ENCODE data around the gene CLCF1. TPM values are rescaled to one million over a fixed set of nuclear protein-coding genes. Genes with fewer than 3 reads are reported as not detected.
"Not testable (repeated sequence)": the region's sequence is repeated elsewhere in the genome, so short reads cannot be mapped to it uniquely, and the experiment has no call there.

CLCF1 gene
- total and polyA plus RNA-seq, 2 donors (not counting 3 experiments of a cell fraction or from before 2014, with no cell fraction given), result 5.8 to 6.5 TPM

DNA sequence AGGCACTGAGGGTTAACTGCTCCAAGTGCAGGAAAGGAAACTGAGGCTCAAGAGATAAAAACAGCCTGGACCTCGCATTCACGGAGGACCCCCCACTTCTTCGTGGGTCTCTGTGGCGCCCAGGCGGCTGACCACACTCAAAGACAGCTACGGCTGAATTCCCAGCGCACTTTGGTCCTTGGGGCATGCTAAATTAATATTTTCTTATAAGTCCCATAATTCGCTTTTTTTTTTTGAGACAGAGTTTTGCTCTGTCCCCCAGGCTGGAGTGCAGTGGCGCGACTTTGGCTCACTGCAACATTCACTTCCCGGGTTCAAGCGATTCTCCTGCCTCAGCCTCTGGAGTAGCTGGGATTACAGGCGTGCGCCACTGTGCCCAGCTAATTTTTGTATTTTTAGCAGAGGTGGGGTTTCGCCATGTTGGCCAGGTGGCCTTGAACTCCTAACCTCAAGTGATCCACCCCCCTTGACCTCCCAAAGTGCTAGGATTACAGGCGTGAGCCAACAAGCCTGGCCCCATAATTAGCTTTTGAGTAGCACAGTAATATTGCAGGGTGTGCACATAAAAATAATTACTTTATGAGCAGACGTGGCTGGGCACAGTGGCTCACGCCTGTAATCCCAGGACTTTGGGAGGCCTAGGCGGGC, 28.9 kb upstream of the CLCF1 start:
- H4K20me1 ChIP-seq (replicated peaks; ENCODE audit: control insufficient read depth, extremely low read depth, insufficient read depth, low read length); dilution Hi-C loops (cut with MboI; ENCODE audit: extremely low pct_ligation_motif_present, low sequenced_read_pairs); FAIRE-seq; H3K27me3 ChIP-seq (ENCODE audit: control insufficient read depth in 2 of 2, insufficient read depth in 2 of 2, low read length in 2 of 2); H3K9ac ChIP-seq (replicated peaks; ENCODE audit: extremely low read depth, insufficient read depth, low read length); H3K9me3 ChIP-seq (replicated peaks; ENCODE audit: control insufficient read depth, insufficient read depth, low read length); H3K9me1 ChIP-seq (replicated peaks; ENCODE audit: control insufficient read depth, extremely low read depth, insufficient read depth, low read length); DNase-seq (ENCODE audit: low read depth, low spot score): not testable (repeated sequence)
- peak overlapping the region; percentile 68 for H3K27ac ChIP-seq (ENCODE audit: insufficient read depth, low read depth, low read length)
- BruUV-seq (replicated peaks), result TSS peak; percentile 47
- H3K79me2 ChIP-seq (ENCODE audit: control insufficient read depth, insufficient read depth, low read length), result peaks cover 19% of the 10 kb centered on the region
- ChIA-PET POLR2A (interaction anchor here (0.8 to 1.8 kb wide), 6 partner anchors 10 to 181 kb away, joined by 3 to 11 read pairs (median 4); partner anchors contain the start of genes AIP, GSTP1 and RAD9A), CTCF (interaction anchor here (0.7 to 4.2 kb wide), 35 partner anchors 10 to 181 kb away, joined by 3 to 32 read pairs (median 6); partner anchors contain the start of genes AIP, CLCF1, CORO1B and GSTP1)
- H3K4me2 ChIP-seq (ENCODE audit: insufficient read depth, low read length), result peak overlapping the region; percentile 81
- H3K4me3 ChIP-seq (replicated peaks in 1 of 3; ENCODE audit: insufficient read depth in 1 of 3, low read depth in 1 of 3, low read length in 3 of 3), result peak overlapping the region in 2 of 3 experiments; percentile 8 to 36
- intact Hi-C loops (cut with micrococcal nuclease), result loop anchor here (1.0 to 2.0 kb wide), 3 partner anchors 19 to 67 kb away; partner anchors contain the start of genes CORO1B and TMEM134
- peaks cover 14% of the 10 kb centered on the region for H3K4me1 ChIP-seq (ENCODE audit: control insufficient read depth, extremely low read depth, insufficient read depth, low read length)
- H2AFZ ChIP-seq (ENCODE audit: low read depth, low read length), result peak overlapping the region; percentile 89
- peaks cover 6 to 22% of the 10 kb centered on the region in 2 experiments for H3K36me3 ChIP-seq (ENCODE audit: control insufficient read depth in 2 of 2, extremely low read depth in 1 of 2, insufficient read depth in 2 of 2, low read length in 2 of 2)

GRCh38 chr11:67401495-67402191, 28.2 kb upstream of the CLCF1 start, which contains the start of gene PPP1CA:
PPP1CA (minus strand) TSS chr11:67401858; CDS start chr11:67401782, 76 bp downstream.
- Histone ChIP-seq H3K27ac (ENCODE audit: insufficient read depth, low read depth, low read length) (peak within 1 kb of the TSS; percentile 81), H3K9ac (replicated peaks; ENCODE audit: extremely low read depth, insufficient read depth, low read length) (peak within 1 kb of the TSS; percentile 89), H2AFZ (ENCODE audit: low read depth, low read length) (peak within 1 kb of the TSS; percentile 89), H3K4me2 (ENCODE audit: insufficient read depth, low read length) (peak within 1 kb of the TSS; percentile 81), H4K20me1 (replicated peaks; ENCODE audit: control insufficient read depth, extremely low read depth, insufficient read depth, low read length) (no peaks in the 10 kb centered on the region), H3K4me1 (ENCODE audit: control insufficient read depth, extremely low read depth, insufficient read depth, low read length) (peaks cover 18% of the 10 kb centered on the region), H3K27me3 (ENCODE audit: control insufficient read depth in 2 of 2, insufficient read depth in 2 of 2, low read length in 2 of 2) (no peaks in the 10 kb centered on the region), H3K4me3 (replicated peaks in 1 of 3; ENCODE audit: insufficient read depth in 1 of 3, low read depth in 1 of 3, low read length in 3 of 3) (peak within 1 kb of the TSS; percentile 79 to 89 (median 89)), H3K79me2 (ENCODE audit: control insufficient read depth, insufficient read depth, low read length) (peaks cover 19% of the 10 kb centered on the region), H3K9me3 (replicated peaks; ENCODE audit: control insufficient read depth, insufficient read depth, low read length) (no peaks in the 10 kb centered on the region), H3K36me3 (ENCODE audit: control insufficient read depth in 2 of 2, extremely low read depth in 1 of 2, insufficient read depth in 2 of 2, low read length in 2 of 2) (peaks cover 6 to 22% of the 10 kb centered on the region in 2 experiments), H3K9me1 (replicated peaks; ENCODE audit: control insufficient read depth, extremely low read depth, insufficient read depth, low read length) (no peaks in the 10 kb centered on the region)
- dilution Hi-C loops (cut with MboI; ENCODE audit: extremely low pct_ligation_motif_present, low sequenced_read_pairs) (no loop called here), intact Hi-C loops (cut with micrococcal nuclease) (loop anchor here (1.0 to 2.0 kb wide), 5 partner anchors 9 to 105 kb away; partner anchors contain the start of genes CORO1B and TMEM134)
- TF ChIP-seq JUN (IDR thresholded peaks at IDR 0.05; ENCODE audit: borderline replicate concordance, insufficient read depth, insufficient read length, low read depth), result no peak
- TF ChIP-seq POLR2A (IDR thresholded peaks at IDR 0.05; ENCODE audit: low read depth, low read length), result peak; percentile 90
- TF ChIP-seq, protein P1, sequence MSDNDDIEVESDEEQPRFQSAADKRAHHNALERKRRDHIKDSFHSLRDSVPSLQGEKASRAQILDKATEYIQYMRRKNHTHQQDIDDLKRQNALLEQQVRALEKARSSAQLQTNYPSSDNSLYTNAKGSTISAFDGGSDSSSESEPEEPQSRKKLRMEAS (IDR thresholded peaks at IDR 0.05; ENCODE audit: insufficient read depth, insufficient read length), result no peak
- TF ChIP-seq, protein P2, sequence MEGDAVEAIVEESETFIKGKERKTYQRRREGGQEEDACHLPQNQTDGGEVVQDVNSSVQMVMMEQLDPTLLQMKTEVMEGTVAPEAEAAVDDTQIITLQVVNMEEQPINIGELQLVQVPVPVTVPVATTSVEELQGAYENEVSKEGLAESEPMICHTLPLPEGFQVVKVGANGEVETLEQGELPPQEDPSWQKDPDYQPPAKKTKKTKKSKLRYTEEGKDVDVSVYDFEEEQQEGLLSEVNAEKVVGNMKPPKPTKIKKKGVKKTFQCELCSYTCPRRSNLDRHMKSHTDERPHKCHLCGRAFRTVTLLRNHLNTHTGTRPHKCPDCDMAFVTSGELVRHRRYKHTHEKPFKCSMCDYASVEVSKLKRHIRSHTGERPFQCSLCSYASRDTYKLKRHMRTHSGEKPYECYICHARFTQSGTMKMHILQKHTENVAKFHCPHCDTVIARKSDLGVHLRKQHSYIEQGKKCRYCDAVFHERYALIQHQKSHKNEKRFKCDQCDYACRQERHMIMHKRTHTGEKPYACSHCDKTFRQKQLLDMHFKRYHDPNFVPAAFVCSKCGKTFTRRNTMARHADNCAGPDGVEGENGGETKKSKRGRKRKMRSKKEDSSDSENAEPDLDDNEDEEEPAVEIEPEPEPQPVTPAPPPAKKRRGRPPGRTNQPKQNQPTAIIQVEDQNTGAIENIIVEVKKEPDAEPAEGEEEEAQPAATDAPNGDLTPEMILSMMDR (IDR thresholded peaks at IDR 0.05; ENCODE audit: extremely low read depth in 1 of 2, insufficient read depth in 1 of 2, low read depth in 1 of 2, low read length in 2 of 2), result peak in 1 of 2 donors; percentile 26
- TF ChIP-seq MYC (IDR thresholded peaks at IDR 0.05; ENCODE audit: low read depth, low read length), result no peak
- peak; percentile 98 for TF ChIP-seq POLR2AphosphoS5 (IDR thresholded peaks at IDR 0.05; ENCODE audit: insufficient read depth, low read depth, low read length)
- CTCF ChIA-PET, result interaction anchor here (0.7 to 4.2 kb wide), 39 partner anchors 10 to 182 kb away, joined by 3 to 32 read pairs (median 6); partner anchors contain the start of genes AIP, CDK2AP2, CLCF1 and CORO1B
- DNase-seq (ENCODE audit: low read depth, low spot score), result peak; percentile 85
- peak; percentile 90 for FAIRE-seq
- POLR2A ChIA-PET, result interaction anchor here (0.6 to 1.8 kb wide), 7 partner anchors 10 to 182 kb away, joined by 3 to 11 read pairs (median 3); partner anchors contain the start of genes AIP, GSTP1 and RAD9A
- no TSS peak for BruUV-seq (replicated peaks)

Data from endothelial cell of umbilical vein (primary cell).